ENCODE data around the gene BRPF1. TPM values are rescaled to one million over a fixed set of nuclear protein-coding genes. Genes with fewer than 3 reads are reported as not detected.

Gene BRPF1
- 10 to 100 TPM in 3 of 4 donors, 1 to 10 TPM in 1; 9.4 to 18.7 (median 14.9) TPM for total RNA-seq

DNA sequence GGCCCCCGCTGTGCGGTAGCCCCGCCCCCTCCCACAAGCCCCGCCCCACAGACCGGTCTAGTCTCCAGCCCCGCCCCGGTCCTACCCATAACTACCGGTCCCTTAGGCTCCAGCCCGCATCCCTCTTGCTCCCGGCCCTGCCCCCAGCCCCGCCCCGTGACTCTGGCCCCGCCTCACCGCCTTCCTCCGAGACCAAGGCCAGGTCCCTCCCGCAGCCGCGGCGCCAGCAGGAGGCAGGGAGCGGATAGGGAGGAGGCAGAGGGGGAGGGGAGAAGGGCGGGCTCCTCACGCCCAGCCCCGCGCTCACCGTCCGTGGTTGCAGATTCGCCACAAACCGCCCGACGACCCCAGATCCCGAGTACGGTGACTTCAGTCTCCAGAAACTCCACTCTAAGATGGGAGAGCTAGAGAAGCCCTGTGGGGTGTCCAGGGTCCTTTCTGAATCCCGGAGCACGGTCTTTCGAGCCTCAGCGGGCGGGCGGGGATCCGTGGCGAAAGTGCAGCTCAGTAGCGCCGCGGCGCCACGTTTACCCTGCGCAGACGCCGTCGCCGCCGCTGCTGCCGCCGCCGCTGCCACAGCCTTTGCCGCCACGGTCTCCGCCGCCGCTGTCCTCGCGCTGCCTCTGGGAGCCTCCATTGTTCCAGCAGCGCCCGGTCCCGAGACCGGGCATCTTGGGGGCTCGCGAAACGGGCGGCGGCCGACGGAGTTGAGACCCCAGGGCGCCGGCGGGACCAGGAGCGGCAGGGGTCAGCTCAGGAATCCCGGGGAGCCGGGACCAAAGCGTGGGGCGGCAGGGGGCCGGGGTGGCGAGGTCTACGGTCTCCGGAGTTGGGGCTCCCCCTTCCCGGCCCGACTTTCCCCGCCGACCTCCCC lies at the start of gene BRPF1:
Gene BRPF1, plus strand, starts transcription at position 530 of the 874 bp plus-strand sequence. CDS start 2,406 bp downstream, outside the sequence.
- H3K36me3 ChIP-seq = peaks cover 0 to 5% (median under 1%) of the 10 kb centered on the region in 4 donors
- 0% methylated on average over 52 of the region's 88 CpGs; no CpG with 5 or more reads in 1 of the 2 donors for whole genome bisulfite sequencing, 2 donors (ENCODE audit: low coverage in 1 of 2)
- H3K4me3 ChIP-seq = peak within 1 kb of the TSS; percentile 87 to 100 (median 92)
- intact Hi-C loops (cut with DNase I; ENCODE audit: low total_unique reads) (no loop called here), in situ Hi-C loops (cut with MboI; ENCODE audit: low pct_ligation_motif_present in 1 of 4, low pct_unique_long_range_greater_than_20kb in 1 of 4, low sequenced_read_pairs in 3 of 4) (no loop called here)
- H3K4me1 ChIP-seq = peaks cover 13 to 24% (median 20%) of the 10 kb centered on the region in 4 donors
- DNase-seq = peak; percentile 100
- H3K9me3 ChIP-seq = no peaks in the 10 kb centered on the region
- TF ChIP-seq CTCF (IDR thresholded peaks at IDR 0.05) (peak in 3 of 5 experiments; percentile 5 to 23 (median 16)), POLR2A (IDR thresholded peaks at IDR 0.05) (peak; percentile 69), POLR2AphosphoS5 (IDR thresholded peaks at IDR 0.05) (peak; percentile 30 to 67 (median 62)), EP300 (IDR thresholded peaks at IDR 0.05; ENCODE audit: low read depth) (no peak)
- no peaks in the 10 kb centered on the region for H3K27me3 ChIP-seq
- peak within 1 kb of the TSS; percentile 89 to 95 (median 93) for H3K27ac ChIP-seq

- Histone ChIP-seq H3K36me3 (peaks cover 0 to 88% (median 41%) of the 10 kb centered on the region in 4 donors), H3K4me1 (peaks cover 0 to 3% (median 0%) of the 10 kb centered on the region in 4 donors), H3K27ac (no peak overlapping the region), H3K27me3 (no peaks in the 10 kb centered on the region), H3K4me3 (no peak overlapping the region), H3K9me3 (no peaks in the 10 kb centered on the region)
- intact Hi-C loops (cut with DNase I; ENCODE audit: low total_unique reads) (no loop called here), in situ Hi-C loops (cut with MboI; ENCODE audit: low pct_ligation_motif_present in 1 of 4, low pct_unique_long_range_greater_than_20kb in 1 of 4, low sequenced_read_pairs in 3 of 4) (no loop called here)
- WGBS, 2 donors (ENCODE audit: low coverage in 1 of 2) = 83% methylated on average over 6 of the region's 6 CpGs; no CpG with 5 or more reads in 1 of the 2 donors
- TF ChIP-seq POLR2AphosphoS5 (IDR thresholded peaks at IDR 0.05) (no peak), CTCF (IDR thresholded peaks at IDR 0.05) (no peak), POLR2A (IDR thresholded peaks at IDR 0.05) (no peak), EP300 (IDR thresholded peaks at IDR 0.05; ENCODE audit: low read depth) (no peak)
- no peak for DNase-seq
These were observed 49.4 kb upstream of the BRPF1 start for GRCh38 chr3:9682096-9682495.

DNA sequence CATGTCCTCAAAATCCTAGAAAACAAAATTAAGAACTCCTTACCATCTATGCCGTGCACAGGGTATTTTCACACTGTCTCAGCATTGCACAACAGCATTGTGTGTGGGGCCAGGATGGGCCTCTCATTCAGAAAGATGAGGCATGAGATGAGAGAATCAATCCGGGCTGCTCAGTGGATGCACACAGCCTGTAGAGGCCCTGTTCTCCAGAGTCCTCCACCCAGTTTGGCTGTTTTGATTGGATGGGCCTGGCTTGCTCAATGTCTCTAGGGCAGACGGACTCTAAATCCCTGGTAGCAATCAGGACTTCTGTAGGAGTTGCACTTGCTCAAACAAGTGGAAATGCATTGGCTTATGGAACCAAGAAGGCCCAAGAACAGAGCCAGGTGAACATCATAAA lies 48.1 kb upstream of the BRPF1 start:
- in situ Hi-C loops (cut with MboI; ENCODE audit: low pct_ligation_motif_present in 1 of 4, low pct_unique_long_range_greater_than_20kb in 1 of 4, low sequenced_read_pairs in 3 of 4) = no loop called here
- intact Hi-C loops (cut with DNase I; ENCODE audit: low total_unique reads) = no loop called here

More for the DNA sequence above, 48.1 kb upstream of the BRPF1 start:
- Histone ChIP-seq H3K27me3 (no peaks in the 10 kb centered on the region), H3K27ac (no peak overlapping the region), H3K9me3 (no peaks in the 10 kb centered on the region), H3K4me3 (no peak overlapping the region), H3K4me1 (peaks cover 0 to 3% (median 0%) of the 10 kb centered on the region in 4 donors), H3K36me3 (peaks cover 0 to 84% (median 40%) of the 10 kb centered on the region in 4 donors)
- TF ChIP-seq EP300 (IDR thresholded peaks at IDR 0.05; ENCODE audit: low read depth) (no peak), POLR2A (IDR thresholded peaks at IDR 0.05) (no peak), CTCF (IDR thresholded peaks at IDR 0.05) (no peak), POLR2AphosphoS5 (IDR thresholded peaks at IDR 0.05) (no peak)
- no peak for DNase-seq
- WGBS, 2 donors (ENCODE audit: low coverage in 1 of 2) = 80 to 91% methylated on average over 1 to 3 of the region's 3 CpGs

Data from transverse colon (tissue), 4 donors.